Cerebellar nuclear complex (tissue), 1 donor: Measurements from ENCODE around the gene SH3D19.
"Not testable (repeated sequence)": the region's sequence is repeated elsewhere in the genome, so short reads cannot be mapped to it uniquely, and the experiment has no call there.

ENCODE experiments used
- DNase-seq, 2 experiments: peaks; one replicate each; lab custom pipeline; 2025; lab: John Stamatoyannopoulos, UW

Gene SH3D19

GRCh38 chr4:151095142-151095541 is 230.3 kb downstream of the SH3D19 start:
- no peak for DNase-seq

GRCh38 chr4:151094290-151094751 is 231.1 kb downstream of the SH3D19 start:
- no peak for DNase-seq

GRCh38 chr4:151093203-151093602 is 232.2 kb downstream of the SH3D19 start:
- no peak for DNase-seq

- DNase-seq, result no peak
These were observed 232.9 kb downstream of the SH3D19 start for GRCh38 chr4:151092488-151092887.

- DNase-seq, result no peak
These were observed 234.4 kb downstream of the SH3D19 start for GRCh38 chr4:151091047-151091446.

GRCh38 chr4:151087467-151087866 is 237.9 kb downstream of the SH3D19 start:
- DNase-seq, result no peak

GRCh38 chr4:151077978-151078377 is 247.4 kb downstream of the SH3D19 start:
- DNase-seq, result not testable (repeated sequence)

- DNase-seq, result no peak
These were observed 250.9 kb downstream of the SH3D19 start for GRCh38 chr4:151074416-151074916.
